HL-60 (cell line): Measurements from ENCODE around the gene TBC1D12.

Experiments used
- DNase-seq, 2 experiments: peaks; one replicate each; pipeline ENCODE4 v3.0.0-alpha.2; 2010 to 2020; ENCODE audit warnings: low read depth in 1 of 2, low spot score in 1 of 2
- H3K27ac ChIP-seq: fragments of 250-450 bp; sonication (Bioruptor Pico); replicated peaks from 2 replicates; pipeline ENCODE4 v1.5.1; 2020; ENCODE audit warnings: mild to moderate bottlenecking, moderate library complexity
- H3K27me3 ChIP-seq: fragments of 250-450 bp; sonication (Bioruptor Pico); 2 replicates; pipeline ENCODE4 v1.5.1; 2021; ENCODE audit warnings: mild to moderate bottlenecking, moderate library complexity; ENCODE audit not compliant: insufficient read depth, poor library complexity, severe bottlenecking
- H3K4me3 ChIP-seq: replicated peaks from 2 replicates; pipeline ENCODE4 v1.5.1; 2011; ENCODE audit warnings: mild to moderate bottlenecking, control low read depth, low read length; ENCODE audit not compliant: insufficient read depth
- CTCF ChIP-seq: IDR thresholded peaks from one replicate; pipeline ENCODE4 v1.5.1; 2011; ENCODE audit warnings: low read length, control low read depth, inconsistent platforms; ENCODE audit not compliant: insufficient read depth
- GABPA ChIP-seq: IDR thresholded peaks from 2 replicates; pipeline ENCODE4 v1.6.1; 2012; ENCODE audit warnings: low read depth
- POLR2AphosphoS5 ChIP-seq: IDR thresholded peaks from 2 replicates; pipeline ENCODE4 v1.6.1; 2012; ENCODE audit warnings: low read depth
- REST ChIP-seq: IDR thresholded peaks from 2 replicates; pipeline ENCODE4 v1.6.1; 2012; ENCODE audit warnings: low read depth; ENCODE audit not compliant: insufficient replicate concordance
- SPI1 ChIP-seq: IDR thresholded peaks from 2 replicates; pipeline ENCODE4 v1.6.1; 2012; ENCODE audit warnings: low read depth, mild to moderate bottlenecking, borderline replicate concordance

TBC1D12 gene

GRCh38 chr10:94489107-94489506 lies 86.8 kb downstream of the TBC1D12 start:
- DNase-seq = no peak
- Histone ChIP-seq H3K4me3 (no peak overlapping the region), H3K27ac (no peak overlapping the region), H3K27me3 (peaks cover 4% of the 10 kb centered on the region)
- TF ChIP-seq POLR2AphosphoS5 = no peak

GRCh38 chr10:94489976-94490788 lies 87.8 kb downstream of the TBC1D12 start:
- no peak for TF ChIP-seq GABPA
- no peak for TF ChIP-seq SPI1
- TF ChIP-seq CTCF = no peak
- TF ChIP-seq POLR2AphosphoS5 = no peak
- Histone ChIP-seq H3K27me3 (peaks cover 4% of the 10 kb centered on the region), H3K4me3 (no peak overlapping the region), H3K27ac (no peak overlapping the region)
- DNase-seq = no peak

GRCh38 chr10:94490789-94491039 lies 88.4 kb downstream of the TBC1D12 start:
- Histone ChIP-seq H3K4me3 (no peak overlapping the region), H3K27me3 (peaks cover 4% of the 10 kb centered on the region), H3K27ac (no peak overlapping the region)
- DNase-seq = no peak
- no peak for TF ChIP-seq REST
- no peak for TF ChIP-seq SPI1
- TF ChIP-seq POLR2AphosphoS5 = no peak
- TF ChIP-seq CTCF = no peak
- TF ChIP-seq GABPA = no peak

- no peak overlapping the region for H3K27ac ChIP-seq
- DNase-seq = no peak
- H3K27me3 ChIP-seq = peaks cover 4% of the 10 kb centered on the region
- no peak overlapping the region for H3K4me3 ChIP-seq
- TF ChIP-seq REST = no peak
- no peak for TF ChIP-seq POLR2AphosphoS5
- no peak for TF ChIP-seq GABPA
Observed at GRCh38 chr10:94493463-94493862, 91.1 kb downstream of the TBC1D12 start.

GRCh38 chr10:94496010-94496409 lies 93.7 kb downstream of the TBC1D12 start:
- H3K27ac ChIP-seq = no peak overlapping the region
- no peaks in the 10 kb centered on the region for H3K27me3 ChIP-seq
- no peak for DNase-seq
- no peak overlapping the region for H3K4me3 ChIP-seq
- no peak for TF ChIP-seq GABPA
- no peak for TF ChIP-seq SPI1
- TF ChIP-seq REST = no peak
- TF ChIP-seq POLR2AphosphoS5 = no peak
- TF ChIP-seq CTCF = no peak
